Islet precursor cell (in vitro differentiated cells): ENCODE measurements around the gene B3GALT6.
"Not testable (repeated sequence)": the region's sequence is repeated elsewhere in the genome, so short reads cannot be mapped to it uniquely, and the experiment has no call there.

Experiments
- DNase-seq: peaks from one replicate; pipeline ENCODE4 v3.0.0-alpha.2; 2018

The B3GALT6 gene

DNA sequence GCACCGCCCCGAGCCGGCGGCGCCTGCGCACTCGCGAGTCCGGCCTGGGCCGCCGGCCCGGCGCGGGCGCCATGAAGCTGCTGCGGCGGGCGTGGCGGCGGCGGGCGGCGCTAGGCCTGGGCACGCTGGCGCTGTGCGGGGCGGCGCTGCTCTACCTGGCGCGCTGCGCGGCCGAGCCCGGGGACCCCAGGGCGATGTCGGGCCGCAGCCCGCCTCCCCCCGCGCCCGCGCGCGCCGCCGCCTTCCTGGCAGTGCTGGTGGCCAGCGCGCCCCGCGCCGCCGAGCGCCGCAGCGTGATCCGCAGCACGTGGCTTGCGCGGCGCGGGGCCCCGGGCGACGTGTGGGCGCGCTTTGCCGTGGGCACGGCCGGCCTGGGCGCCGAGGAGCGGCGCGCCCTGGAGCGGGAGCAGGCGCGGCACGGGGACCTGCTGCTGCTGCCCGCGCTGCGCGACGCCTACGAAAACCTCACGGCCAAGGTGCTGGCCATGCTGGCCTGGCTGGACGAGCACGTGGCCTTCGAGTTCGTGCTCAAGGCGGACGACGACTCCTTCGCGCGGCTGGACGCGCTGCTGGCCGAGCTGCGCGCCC is at the start of gene B3GALT6:
B3GALT6 (plus strand) TSS at position 30 of the 588 bp plus-strand sequence; CDS start at position 72, 42 bp downstream.
- no peak for DNase-seq

DNA sequence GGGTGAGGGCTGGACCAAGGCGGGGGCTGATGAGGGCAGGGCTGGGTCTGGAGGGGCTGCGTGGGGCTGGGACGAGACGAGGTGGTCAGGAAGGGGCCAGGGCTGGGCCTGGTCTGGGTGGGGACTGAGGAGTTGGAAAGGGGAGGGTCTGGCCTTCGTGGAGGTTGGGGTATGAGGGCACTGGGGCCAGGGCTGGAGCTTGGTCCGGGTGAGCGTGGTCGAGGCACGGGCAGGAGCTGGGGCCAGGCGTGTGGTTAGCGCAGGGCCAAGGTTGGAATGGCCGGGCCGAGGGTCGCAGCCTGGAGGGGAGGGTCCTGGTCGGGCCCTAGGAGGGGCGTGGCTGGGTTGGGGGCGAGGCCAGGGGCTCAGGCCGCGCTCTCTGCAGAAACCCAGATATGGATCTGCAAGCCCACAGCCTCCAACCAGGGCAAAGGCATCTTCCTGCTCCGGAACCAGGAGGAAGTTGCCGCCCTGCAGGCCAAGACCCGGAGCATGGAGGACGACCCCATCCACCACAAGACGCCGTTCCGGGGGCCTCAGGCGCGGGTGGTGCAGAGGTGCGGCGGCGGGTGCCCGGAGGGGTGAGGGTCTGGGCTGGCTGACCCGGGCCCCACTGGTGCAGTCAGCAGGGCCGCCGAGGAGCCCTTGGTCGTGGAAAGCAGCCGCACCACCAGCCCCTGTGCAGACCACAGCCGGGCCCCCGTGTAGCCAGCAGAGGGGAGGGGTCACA is 49.4 kb upstream of the B3GALT6 start:
- DNase-seq, result no peak

DNA sequence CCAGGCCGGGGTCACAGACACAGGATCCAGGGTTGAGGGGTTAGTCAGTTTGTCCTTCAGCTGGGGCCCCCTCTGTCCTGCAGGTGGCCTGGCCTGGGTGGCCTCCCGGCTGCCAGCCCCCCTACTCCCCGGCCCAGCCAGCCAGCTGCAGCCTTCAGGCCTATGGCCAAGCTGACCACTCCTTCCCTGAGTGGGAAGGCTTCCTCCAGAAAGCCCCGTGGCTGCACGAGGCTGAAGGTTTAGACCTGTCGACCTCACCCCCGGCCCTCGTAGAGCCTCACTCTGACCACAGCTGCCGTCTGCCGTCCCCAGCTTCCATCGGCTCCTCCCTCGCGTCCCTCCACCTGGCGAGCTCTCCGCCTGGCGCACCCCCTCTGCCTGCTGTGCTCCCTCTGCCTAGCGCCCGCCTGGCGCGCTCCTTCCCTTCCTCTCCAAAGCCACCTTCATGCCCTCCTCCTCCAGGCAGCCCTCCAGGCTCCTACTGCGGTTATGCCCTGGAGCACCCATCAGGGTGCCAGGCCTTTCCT is 48.8 kb upstream of the B3GALT6 start:
- no peak for DNase-seq

DNA sequence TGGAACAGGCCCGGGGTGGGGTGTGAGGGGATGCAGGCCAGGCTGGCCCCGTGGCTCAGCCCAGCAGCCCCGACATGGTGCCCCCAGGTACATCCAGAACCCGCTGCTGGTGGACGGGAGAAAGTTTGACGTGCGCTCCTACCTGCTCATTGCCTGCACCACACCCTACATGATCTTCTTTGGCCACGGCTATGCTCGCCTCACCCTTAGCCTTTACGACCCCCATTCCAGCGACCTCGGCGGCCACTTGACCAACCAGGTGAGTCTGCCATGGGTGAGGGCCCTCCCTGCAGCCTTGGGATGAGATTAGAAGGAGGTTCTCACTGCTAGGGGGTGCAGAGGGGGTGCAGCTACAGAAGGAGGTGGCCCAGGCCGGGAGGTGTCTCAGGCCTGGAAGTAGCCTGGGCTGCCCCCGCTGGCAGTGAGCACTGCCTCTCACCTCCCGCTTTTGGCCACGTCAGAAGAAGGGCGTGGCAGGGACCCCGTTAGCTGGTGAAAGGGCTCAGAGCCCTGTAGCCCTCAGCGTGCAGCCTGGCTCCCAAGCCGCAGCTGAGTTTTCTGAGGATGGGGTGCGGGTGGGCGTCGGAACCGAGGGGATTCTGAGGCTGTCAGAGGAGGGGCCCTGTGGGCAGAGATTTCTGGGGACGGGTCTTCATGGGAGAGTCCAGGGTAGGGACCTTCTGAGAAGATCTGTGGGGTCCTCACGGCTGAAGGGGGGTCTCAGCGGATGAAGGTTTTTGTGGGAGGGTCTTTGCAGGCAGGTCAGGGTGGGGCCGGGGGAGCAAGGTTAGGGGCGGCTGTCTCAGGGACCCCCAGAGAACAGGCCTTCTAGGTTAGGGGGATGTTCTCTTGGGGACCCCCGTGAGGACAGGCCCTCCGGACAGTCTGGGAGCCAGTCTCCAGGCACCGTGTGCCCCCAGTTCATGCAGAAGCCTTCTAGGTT is 47.9 kb upstream of the B3GALT6 start:
- no peak for DNase-seq

DNA sequence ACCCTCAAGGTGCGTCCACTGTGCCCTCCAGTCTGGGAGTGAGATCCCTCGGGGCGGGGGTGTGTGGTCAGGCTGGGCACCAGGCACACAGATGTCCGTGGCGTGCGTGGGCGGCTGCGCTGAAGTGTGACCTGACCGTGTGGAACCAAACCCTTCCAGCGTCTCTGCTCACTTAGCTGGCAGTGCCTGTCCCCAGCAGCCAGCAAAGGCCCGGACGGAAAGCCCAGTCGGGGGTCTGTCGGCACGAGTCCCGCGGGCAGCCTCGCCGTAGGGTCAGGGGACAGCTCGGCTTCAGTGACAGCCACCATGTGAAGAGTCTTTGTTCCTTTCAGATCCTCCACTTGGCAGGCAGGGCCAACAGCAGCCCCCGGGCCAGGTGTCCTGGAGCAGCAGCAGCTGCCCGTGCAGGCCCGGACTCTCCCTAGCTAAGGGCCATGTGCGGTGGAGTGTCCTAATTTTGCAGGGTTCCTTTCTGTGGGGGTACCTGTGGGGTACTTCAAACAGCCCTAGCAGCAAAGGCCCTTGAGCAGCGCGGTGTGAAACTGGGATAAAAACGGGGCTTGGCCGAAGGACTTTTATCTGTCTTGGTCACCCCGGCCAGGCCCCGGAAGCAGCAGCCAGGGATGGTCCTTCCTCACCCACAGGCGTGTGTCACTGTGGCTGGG is 46.8 kb upstream of the B3GALT6 start:
- DNase-seq, result no peak

DNA sequence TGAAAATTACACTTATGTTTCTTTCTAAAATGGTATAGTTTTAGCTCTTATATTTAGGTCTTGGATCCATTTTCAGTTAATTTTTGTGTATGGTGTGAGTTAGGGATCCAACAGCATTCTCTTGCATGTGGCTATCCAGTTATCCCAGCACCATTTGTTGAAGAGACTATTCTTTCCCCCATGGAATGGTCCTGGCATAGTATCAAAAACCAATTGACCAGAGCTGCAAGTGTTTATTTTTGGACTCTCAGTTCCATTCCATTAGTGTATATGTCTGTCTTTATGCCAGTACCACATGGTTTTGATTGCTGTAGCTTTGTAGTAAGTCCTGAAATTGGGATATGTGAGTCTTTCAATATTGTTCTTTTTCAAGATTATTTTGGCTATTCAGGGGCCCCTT is 44.1 kb upstream of the B3GALT6 start:
- DNase-seq, result no peak

DNA sequence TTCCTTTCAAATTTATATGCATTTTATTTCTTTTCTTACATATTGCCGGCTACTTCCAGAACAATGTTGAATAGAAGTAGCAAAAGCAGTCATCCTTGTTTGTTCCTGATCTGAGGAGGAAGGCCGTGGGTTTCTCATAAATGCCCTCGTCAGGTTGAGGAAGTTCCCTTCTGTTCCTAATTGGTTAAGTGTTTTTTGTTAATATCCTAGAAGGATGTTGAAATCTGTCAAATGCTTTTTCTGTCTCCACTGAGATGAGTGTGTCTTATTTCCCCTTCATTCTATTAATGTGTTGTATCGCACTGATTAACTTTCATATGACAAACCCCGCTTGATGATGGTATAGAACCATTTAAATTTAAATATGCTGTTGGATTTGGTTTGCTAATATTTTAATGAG is 42.9 kb upstream of the B3GALT6 start:
- no peak for DNase-seq

DNA sequence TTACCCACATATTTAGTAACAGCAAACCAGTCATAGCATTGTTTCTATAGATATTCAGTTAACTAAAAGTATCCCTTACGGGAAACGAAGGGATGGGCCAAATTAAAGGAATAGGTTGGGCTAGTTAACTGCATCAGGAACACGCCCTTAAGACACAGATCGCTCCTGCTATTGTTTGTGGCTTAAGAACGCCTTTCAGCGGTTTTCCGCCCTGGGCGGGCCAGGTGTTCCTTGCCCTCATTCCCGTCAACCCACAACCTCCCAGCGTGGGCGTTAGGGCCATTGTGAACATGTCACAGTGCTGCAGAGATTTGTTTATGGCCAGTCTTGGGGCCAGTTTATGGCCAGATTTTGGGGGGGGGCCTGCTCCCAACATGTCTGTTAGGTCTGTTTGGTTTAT is 40.3 kb upstream of the B3GALT6 start:
- no peak for DNase-seq

DNA sequence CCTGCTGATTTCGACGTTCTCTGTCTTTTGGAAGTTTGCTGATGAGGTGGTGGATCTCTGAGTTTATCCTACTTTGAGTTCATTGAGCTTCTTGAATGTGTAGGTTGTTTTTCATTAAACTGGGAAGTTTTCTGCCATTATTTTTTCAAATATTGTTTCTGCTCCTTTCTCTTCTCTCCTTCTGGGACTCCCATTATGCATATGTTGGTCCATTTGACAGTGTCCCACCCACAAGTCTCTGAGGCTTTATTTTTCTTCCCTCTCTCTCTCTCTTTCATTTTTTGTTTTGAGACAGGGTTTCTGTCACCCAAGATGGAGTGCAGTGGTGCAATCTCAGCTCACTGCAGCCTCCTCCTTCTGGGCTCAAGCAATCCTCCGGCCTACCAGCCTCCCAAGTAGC is 37.3 kb upstream of the B3GALT6 start:
- DNase-seq, result no peak

DNA sequence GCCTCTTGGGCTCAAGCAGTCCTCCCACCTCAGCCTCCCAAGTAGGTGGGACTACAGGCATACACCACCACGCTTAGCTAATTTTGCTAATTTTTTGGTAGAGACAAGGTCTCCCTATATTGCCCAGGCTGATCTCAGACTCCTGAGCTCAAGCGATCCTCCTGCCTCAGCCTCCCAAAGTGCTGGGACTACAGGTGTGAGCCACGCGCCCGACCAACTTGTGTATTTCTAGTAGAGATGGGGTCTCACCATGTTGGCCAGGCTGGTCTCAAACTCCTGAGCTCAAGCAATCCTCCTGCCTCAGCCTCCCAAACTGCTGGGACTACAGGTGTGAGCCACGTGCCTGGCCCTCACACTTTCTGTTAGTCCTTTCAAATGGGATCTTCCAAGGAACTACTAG is 36.3 kb upstream of the B3GALT6 start:
- DNase-seq, result not testable (repeated sequence)

DNA sequence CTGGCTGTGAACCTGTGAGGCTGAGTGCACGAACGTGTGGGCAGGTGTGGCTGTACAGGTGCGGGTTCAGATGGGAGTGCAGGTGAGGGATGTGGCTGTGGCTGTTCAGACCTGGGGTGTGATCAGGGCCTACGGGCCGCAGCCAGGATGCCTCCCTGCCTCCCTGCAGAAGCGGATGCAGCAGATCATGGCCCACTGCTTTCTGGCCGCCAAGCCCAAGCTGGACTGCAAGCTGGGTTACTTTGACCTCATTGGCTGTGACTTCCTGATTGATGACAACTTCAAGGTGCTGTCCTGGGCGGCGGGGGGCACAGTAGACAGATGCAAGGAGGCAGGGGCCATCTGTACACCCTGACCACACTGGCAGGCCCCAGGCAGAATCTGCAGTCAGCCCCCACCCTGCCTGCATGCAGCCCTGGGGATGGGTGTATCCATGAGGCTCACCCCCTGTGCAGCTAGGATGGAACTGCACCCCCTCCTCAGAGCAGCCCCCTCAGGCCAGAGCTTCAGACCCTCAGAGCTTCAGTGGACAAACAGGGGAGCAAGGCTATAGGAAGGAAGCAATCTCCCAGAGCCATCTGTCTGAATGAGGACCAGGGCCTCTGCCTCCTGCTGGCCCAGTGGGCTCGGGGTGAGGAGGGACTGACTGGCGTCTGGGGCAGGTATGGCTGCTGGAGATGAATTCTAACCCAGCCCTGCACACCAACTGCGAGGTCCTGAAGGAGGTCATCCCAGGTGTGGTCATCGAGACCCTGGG is 35.4 kb upstream of the B3GALT6 start:
- DNase-seq, result no peak

DNA sequence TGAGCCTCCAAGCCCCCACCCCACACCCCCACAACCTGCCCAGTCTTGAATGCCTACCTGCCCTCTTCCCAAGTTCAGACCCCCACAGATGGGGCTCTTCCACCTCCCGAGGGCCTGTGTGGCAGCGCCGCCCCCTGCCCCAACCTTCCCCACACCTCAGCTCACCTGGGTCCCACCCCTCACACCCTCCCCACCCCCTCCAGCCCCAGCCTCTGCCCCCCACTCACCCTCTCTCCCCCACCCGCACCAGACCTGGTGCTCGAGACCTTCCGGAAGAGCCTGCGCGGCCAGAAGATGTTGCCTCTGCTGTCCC is 34.9 kb upstream of the B3GALT6 start:
- no peak for DNase-seq

DNA sequence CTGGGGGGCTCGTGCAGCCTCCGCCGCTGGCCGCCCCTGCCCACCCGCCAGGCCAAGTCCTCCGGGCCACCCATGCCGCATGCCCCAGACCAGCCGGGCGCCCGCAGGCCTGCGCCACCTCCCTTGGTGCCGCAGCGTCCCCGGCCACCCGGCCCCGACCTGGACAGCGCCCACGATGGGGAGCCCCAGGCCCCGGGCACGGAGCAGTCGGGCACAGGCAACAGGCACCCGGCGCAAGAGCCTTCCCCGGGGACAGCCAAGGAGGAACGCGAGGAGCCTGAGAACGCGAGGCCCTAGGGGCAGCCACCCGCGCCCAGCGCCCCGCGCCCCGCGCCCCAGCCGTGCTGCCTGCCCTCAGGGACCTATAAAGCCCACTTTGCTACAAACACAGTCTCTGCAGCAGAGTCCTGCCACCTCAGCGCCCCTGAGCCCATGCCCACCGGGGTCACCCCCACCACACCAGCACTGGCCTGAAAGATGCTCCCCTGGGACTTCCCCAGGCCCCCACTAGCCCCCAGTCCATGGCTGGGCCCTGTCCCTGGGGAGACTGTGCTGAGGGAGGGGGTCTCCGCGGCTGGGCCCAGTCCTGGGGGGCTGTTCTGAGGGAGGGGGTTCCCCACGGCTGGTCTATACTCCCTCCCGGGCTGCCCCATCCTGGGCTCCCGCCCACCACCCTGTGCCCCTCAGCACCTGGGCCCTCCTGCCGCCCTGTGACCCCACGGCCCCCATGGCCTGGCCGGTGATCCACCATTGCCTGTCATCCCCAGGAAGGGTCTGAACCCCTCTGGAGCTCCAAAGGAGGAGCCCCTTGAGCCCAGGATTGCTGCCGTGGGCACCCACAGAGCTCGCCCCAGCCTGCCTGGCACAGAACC is 34.2 kb upstream of the B3GALT6 start:
- no peak for DNase-seq

DNA sequence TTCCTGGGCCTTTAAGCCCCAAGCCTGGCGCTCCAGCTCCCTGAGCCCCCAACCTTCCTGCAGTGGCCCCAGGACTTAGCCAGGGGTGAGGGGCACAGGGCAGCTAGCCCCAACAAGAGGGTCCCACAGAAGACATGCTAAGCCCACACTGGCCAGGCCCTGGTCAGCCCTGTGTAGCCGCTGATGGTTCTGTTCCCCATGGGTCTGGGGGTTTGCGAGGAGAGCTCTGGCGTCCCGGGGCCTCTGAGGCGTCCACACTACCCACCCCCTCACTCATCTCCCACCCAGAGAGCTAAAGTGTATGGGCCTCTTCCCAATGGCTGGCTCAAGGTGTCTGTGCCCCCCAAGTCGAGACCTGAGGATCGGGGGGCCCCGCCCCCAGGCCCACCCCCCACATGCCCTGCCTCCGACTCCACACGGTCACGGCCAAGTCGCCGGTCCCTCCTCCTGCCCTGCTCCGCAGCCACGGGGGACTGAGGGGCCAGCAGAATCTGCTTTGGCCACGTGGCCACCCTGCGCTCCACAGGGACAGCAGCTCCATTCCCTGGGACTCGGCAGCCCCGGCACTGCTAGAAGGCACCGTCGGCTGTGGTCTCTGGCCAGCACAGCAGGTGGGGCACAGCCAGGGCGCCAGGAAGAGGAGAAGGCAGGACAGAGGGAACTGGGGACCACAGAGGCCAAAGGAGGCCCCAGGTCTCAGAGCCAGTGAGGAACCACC is 33.5 kb upstream of the B3GALT6 start:
- DNase-seq, result no peak

DNA sequence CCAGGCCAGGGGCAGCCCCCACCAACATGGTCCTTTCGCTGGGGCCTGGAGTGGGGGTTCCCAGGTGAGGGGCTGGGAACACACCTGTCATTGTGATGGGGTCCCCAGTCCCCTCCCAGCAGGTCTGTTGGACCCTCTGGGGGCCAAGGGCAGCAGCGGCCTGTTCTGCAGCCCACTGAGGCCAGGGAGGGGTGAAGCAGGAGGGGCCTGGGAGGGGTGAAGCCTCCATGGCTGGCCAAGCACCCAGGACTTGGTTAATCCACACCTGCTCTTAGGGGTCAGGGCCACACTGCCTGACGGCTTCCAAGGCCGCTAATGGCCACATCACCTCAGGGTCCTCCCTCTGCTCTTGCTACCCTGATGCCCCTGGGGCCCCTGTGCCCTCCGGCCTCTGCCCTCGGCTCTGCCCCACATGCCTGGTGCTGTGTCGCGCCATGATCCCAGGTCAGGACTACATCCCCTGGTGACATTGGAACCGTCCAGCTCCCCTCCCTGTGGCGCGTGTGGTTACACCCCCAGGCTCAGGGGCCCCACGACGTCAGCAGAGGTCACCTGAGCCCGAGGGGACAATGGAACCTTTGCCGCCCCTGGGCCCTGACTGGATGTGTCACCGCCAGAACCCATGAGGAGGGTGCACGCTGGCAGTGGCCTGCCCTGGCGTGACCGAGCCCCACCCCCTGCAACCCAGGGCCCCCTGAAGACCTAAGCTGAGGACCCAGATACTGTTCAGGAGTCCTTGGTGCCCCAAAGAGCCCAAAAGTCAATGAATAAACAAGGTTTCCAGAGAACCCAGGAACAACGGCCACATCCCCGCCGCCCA is 32.7 kb upstream of the B3GALT6 start:
- no peak for DNase-seq

DNA sequence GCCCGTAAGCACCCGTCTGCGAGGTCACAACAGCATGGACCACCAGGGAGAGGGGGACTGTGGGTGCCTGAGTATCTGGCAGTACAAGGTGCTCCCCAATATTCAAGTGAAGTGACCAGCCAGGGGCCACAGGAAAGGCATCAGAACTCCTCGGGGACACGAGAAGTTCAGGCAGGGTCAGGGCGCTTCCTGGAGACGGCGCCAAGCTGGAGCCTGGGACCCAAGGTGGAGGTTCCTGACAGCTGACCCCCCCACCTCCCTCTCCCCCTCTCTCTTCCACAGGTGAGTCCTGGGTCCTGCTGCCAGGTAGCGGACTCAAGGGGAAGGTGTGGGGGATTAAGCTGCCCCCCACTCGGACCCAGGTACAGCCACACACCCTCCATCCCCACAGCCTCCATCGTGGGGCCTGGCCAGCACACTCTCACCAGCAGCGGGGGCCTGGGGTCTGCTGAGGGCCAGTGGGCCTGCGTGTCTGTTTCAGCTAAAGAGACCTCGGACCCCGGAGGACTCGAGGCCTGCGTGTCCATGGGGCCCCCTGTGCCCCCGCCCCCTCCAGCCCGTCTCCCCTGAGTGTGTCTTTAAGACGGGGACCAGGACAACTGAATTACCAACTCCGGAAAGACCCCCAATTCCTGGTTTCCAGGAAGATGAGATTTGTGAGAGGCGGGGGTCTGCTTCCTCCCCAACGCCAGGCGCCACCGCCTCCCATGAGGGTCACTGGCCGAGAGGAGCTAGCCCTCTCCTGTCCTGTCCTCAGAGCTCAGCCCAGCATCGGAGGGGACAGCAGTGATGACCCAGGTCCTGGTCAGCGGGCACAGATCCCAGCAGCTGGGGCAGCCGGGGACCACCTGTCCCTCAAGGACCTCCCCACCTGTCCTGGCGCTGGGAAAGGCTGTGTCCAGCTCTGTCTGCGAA is 31.8 kb upstream of the B3GALT6 start:
- no peak for DNase-seq

DNA sequence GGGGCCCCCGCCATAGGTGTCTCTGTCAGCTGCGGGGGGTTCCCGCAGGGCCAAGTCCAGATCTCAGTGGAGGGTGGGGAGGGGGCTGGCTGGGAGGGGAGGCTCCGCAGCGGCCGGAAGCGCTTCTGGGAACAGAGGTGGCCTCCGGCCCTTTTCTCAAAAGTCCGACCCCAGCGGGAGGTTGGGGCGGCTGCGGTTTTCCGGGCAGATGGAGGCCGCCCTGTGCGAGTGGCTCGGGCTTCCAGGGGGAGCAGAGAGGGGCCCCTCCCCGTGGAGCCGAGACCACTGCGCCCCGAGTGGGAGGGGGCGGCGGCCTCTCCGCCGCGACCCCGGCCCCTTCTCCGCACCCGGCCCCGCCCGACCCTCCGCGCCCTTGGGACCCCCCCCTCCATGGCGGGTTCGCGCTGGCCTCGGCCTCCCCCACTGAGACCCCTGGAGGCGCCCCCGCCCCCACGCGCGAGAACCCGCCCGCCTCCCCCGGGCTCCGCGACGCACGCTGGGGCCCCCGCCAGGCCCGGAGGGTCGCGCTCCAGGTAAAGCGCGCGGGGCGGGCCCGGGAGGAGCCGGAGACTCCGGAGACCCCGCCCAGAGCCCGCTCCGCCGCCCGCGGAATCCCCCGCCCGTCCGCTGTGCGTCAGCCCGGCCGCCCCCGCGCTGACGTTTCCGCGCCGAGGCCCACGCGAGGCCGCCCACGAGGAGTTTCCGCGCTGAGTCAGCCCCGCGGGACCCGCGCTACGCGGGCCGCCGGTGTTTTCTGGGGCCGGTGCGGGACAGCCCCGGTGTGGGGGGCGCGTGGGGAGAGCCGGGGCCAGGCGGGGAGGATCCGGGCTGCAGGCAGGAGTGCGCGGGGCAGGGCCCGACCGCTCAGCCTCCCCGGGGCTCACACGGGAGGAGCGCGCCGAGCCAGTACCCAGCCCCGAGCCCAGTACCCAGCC is 30.9 kb upstream of the B3GALT6 start:
- no peak for DNase-seq
